Skin of body (tissue), 2 donors: ENCODE measurements around the gene C1orf115. TPM values are rescaled to one million over a fixed set of nuclear protein-coding genes. Genes with fewer than 3 reads are reported as not detected.
A peak's percentile ranks its signal among the peaks of the same experiment; 100 is the strongest.
"Not testable (repeated sequence)": the region's sequence is repeated elsewhere in the genome, so short reads cannot be mapped to it uniquely, and the experiment has no call there.

Experiments
- DNase-seq: peaks from one replicate; lab custom pipeline; 2025; lab: John Stamatoyannopoulos, UW
- total RNA-seq: library from RNA; depleted of rRNA; stranded (reverse); fragments of >200 nt; gene quantifications from one replicate; pipeline ENCODE4 v1.2.3, GENCODE V29; 2014

Gene C1orf115
- total RNA-seq, 1 donor from 2014 or later = 12.7 TPM

DNA sequence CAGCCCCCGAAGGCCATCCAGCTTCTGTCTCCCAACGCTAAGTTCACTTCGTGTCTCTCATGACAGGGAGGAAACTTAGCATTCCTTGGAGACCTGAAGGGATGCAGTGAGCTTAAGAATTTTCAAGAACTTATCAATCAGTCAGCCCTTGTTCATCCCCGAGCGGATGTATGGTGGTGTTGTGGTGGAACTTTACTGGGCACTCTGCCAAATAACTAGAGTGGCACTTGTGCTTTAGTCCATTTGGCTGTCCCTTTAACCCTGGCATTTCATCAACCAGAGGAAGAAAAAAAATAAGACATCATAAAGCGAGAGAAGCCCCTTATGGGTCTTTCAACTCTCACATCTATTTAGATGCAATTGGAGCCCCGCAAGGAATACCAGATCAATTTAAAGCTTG, 31.1 kb downstream of the C1orf115 start:
- not testable (repeated sequence) for DNase-seq

DNA sequence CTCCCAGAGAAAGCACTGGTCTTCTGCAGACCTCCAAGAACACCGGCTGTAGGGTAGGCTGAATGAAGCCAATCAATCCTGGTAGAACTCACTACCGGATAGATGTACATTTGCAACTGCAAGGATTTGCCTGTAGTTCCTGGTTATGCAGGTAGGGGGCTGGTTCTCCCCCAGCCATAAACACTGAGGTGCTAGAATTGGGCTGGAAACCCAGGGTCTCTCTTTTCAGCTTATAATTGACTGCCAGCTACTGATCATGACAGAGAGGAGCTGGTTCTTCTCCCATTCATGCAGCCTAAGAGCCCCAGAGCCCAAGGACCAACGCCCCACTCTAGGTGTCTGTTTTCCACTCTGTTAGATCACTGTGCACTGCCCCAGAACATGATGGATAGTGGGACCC, 36.5 kb downstream of the C1orf115 start:
- no peak for DNase-seq

DNA sequence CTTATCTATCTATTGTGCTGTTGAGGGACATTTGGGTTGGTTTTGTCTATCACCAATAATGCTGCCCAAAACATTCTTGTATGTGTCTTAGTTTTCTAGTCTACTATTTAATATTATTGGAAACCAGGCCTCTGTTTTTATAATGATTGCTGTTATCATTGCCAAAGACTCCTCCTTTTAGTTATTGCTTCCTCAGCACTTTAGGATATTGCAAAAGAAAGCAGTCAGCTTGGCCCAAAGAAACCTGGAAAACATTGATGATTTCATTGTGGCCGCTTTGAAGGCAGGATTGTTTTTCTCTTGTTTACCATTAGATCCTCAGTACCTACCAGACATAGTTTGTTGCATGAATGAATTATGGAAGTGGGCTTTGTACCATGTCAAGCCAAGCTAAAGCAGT, 37.4 kb downstream of the C1orf115 start:
- no peak for DNase-seq

DNA sequence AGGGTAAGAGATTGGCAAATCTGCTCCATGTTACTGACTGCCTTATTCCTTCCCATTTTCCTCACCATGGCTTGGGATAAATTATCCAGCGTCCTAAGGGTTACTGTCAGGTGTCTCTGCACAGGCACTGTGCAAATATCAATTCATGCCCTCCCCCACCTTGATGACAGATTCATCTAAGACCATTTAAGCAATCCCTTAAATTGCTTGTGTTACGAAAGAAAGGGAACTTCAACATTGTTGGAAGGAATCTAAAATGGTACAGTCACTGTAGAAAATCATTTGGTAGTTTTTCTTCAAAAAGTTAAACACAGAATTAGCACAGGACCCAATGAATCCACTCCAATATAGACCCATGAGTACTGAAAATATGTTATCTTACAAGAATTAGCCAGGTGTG, 40.3 kb downstream of the C1orf115 start:
- no peak for DNase-seq

DNA sequence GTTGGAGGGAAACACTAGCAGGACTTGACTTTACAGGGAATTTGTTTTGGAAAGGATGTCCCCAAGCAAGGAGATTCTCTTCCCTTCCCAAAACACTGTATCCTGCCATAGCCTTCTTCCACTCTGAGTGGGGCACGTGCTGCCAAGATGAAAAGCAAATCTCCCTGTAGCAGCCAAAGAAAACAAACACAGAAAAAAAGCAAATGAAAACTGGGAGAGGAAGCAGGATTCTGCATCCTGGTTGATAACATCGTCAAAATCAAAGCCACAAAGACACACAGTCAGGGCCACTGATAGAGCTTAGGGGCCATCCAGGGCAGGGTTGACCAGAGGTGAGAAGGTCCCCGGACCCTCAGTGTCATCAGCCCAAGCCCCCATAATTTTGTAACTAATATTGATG, 42.0 kb downstream of the C1orf115 start:
- DNase-seq = no peak

DNA sequence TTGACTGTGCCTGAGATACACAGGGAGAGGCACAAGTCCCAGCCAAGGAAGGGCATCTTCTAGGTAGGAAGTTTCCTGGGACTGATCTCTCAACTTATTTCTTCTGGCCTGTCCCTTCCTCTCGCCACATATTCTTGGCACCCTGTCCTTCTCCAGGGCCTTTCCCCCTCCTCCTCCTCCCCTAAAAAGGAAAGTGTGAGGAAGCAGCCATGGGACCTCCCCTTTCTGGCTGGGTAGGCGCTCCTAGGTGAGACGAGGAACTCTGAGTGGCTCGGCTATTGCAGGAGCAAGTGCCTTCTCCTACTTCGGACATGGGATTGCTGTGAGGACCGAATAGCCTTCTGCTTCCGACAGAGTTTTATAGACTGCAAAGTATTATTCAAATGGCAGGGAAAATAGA, 42.5 kb downstream of the C1orf115 start:
- no peak for DNase-seq

DNA sequence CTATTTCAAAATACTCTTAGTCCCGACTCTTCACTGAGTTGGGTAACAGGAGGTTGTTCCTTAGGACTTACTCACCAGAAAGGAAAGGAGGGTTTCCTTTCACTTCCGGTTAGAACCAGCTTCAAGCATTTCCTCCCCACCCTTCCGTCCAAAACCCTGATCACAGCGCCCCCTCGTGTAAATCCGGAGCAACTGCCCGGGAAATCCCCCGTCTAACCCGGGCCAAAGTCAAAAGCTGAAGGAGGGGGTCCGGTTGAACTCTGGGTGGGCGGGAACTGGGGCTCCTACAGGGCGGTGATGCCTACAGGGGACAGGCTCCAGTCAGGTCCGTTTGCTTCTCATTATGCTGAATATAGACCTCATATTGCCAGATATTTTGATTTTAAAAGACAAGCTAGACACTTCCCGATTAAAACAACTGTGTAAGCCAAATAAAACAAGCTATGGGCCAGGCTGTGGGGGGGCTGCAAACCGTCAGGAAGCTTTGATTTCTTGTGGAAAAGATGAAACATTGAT, 43.0 kb downstream of the C1orf115 start:
- peak; percentile 72 for DNase-seq

DNA sequence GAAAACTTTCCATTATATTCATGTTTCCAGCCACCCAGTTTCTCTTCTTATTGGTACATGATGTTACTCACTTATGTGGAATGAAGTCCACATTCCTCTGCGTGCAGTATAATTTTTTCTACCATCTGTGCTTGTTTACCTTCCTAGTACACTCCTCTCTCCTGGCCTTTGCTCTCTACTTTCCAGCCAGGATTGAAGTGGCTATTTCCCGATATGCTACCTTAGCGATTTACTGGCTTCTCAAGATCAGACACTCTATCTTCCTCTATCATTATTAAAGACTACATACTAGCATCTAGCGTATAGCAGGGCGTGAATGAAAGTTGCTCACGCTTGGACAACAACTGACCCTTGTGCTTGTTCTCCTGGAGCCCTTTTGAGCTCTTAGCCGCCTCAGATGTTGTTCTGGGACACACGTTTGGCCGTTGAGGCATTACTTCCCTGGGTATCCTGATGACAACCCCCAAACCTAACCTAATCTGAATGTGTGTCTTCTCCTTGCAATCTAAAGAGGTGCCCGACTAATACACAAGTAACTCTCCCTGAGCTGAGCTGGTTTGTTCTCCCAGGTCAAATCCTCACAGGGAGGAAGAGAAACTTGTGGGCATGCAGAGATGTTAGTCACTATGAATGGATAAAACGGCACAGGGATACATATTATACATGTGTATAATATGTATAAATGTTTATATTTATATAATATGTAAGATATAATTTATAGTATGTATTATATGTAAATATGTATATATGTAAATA, 44.6 kb downstream of the C1orf115 start:
- DNase-seq = no peak

DNA sequence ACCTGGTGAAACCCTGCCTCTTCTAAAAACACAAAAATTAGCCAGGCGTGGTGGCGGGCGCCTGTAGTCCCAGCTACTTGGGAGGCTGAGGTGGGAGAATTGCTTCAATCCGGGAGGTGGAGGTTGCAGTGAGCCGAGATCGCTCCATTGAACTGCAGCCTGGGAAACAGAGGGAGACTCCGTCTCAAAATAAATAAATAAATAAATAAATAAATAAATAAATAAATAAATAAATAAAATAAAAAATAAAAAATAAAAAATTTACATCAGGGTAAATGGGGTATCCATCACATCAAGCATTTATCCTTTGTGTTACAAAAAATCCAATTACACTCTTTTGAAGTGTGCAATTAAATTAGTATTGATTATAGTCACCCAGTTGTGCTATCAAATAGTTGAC, 46.1 kb downstream of the C1orf115 start:
- DNase-seq = not testable (repeated sequence)

DNA sequence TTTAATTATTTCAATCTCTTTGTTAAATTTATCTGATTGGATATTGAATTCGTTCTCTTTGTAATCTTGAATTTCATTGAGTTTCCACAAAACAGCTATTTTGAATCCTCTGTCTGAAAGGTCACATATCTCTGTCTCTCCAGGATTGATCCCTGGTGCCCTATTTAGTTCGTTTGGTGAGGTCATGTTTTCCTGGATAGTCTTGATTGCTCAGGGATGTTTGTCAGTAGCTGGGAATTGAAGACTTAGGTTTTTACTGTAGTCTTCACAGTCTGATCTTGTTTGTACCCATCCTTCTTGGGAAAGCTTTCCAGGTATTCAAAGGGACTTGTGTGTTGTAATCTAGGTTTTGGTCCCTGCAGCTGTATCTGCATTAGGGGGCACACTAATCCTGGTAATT, 51.2 kb downstream of the C1orf115 start:
- no peak for DNase-seq

DNA sequence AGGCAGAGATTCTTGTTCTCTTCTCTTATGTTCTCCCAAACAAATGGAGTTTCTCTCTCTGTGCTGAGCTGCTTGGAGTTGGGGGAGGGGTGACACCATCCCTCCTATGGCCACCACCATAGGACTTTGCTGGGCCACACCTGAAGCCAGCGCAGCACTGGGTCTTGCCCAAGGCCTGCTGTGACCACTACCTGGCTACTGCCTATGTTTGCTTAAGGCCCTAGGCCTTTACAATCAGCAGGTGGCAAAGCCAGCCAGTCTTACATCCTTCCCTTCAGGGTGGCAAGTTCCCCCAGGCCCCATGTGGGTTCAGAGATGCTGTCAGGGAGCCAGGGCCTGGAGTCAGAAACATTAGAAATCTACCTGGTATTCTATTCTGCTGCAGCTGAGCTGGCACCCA, 51.7 kb downstream of the C1orf115 start:
- DNase-seq = no peak

DNA sequence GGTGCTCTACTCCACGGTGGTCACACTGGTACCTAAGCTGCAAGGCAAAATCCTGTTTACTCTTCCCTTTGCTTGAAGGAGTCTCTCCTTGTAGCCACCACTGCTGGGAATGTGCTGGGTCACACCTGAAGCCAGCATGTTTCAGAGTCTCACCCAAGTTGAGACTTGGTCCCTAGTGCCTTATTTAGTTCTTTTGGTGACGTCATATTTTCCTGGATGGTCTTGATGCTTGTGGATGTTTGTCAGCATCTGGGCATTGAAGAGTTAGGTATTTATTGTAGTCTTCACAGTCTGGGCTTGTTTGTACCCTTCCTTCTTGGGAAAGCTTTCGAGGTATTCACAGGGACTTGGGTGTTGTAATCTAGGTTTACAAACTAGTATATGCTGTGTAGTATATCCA, 52.4 kb downstream of the C1orf115 start:
- no peak for DNase-seq

DNA sequence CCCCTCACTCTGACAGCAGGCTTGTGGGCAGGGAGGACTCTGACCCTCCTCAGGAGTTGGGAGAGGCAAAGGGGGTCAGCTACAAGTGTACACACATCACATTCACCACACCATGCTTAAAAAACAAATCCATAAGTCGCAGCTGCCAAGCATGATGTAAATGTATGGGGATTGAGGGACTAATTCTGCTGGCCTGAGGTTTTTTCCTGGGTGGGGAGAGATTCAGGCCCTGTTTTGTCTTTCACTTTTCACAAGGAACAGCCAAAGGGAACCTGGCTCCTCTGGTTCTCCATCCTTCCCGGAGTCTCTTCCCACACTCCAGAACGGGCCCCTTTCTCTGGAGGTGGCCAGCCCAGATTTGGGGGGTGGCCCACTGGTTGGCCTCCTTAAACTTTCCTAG, 56.7 kb downstream of the C1orf115 start:
- no peak for DNase-seq

DNA sequence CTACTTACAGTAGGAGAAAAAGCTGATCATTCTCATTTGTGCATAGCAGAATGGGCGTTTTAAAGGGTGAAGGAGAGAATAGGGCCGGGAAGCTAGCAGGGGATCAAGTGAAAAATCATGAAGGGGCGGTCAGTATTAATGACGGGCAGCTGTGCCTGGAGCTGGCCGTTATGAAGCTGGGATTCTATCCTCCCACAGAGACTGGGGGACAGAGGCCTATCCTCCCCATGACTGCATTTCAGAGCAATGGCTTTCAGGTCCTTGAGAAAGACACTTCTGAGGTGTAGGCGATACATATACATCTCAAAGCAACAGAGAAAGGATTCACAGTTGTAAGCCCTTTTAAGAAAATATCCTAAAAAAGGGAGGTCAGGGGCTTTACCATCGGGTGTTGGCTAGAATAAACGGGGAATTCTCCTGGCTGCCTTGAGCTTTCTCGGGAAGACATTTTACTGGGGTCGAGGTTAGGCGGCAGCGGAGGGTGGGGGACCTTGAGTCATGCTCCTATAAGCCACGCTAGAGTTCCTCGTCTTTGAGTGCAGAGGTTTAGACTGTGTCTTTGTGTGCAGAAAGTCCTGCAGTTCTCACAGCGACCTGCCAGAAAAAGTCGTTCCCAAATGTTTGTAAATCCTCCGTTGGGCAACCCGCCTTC, 57.4 kb downstream of the C1orf115 start:
- no peak for DNase-seq

DNA sequence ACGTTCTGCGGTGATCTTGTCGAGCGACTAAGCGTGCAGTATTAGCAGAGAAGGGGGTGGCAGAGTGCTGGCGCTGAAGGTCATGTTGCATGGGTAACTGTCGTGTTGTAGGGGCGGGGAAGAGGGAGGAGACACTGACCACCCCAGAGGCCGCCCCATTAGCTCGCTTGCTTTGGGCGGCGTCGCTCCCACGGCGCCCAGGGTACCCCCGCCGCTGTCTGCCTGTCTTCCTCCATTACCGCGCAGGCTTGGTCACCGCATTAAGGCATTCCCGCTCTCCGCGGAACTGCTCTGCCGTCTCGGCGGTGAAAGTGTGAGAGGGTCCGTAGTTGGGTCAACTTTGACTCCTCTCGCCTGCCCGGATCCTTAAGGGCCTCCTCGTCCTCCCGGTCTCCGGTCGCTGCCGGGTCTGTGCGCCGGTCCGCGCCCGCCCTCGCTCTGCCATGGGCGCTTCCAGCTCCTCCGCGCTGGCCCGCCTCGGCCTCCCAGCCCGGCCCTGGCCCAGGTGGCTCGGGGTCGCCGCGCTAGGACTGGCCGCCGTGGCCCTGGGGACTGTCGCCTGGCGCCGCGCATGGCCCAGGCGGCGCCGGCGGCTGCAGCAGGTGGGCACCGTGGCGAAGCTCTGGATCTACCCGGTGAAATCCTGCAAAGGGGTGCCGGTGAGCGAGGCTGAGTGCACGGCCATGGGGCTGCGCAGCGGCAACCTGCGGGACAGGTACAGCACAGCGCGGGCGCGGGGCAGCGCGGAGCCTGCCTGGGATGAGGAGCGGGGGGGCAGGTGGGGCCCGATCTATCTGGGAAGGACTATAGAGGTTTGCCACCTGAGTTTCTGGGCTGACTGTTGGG, 58.1 kb downstream of the C1orf115 start, which contains the start of gene MTARC2:
TSS of gene MTARC2 (plus strand) at position 234 of the 846 bp plus-strand sequence. CDS start at position 444, 210 bp downstream.
- DNase-seq = peak; percentile 59

Other genes with a start within 250 kb of the C1orf115 start
- gene MARK1, start 162.2 kb upstream of the C1orf115 start, total RNA-seq = 7.6 TPM
- gene MTARC2, start 58.0 kb downstream of the C1orf115 start, total RNA-seq = 8.2 TPM
- gene MTARC1, start 96.5 kb downstream of the C1orf115 start, total RNA-seq = 15.5 TPM
- gene HLX, start 189.1 kb downstream of the C1orf115 start, total RNA-seq = 10.9 TPM